Caco-2 (cell line): ENCODE data around the gene ATAT1. TPM values are rescaled to one million over a fixed set of nuclear protein-coding genes. Genes with fewer than 3 reads are reported as not detected.

Experiments used
- BruUV-seq: library from RNA; stranded (reverse); fragments of 400-500 nt; replicated peaks from 2 replicates; lab custom pipeline; 2021; lab: Mats Ljungman, UMichigan
- CTCF ChIA-PET: fragments of 300-600 bp; sonication (Branson Sonifier 250); formaldehyde crosslinking; loops from one replicate; lab custom pipeline; 2022; ENCODE audit warnings: antibody characterized with exemption; lab: Charles Lee
- POLR2A ChIA-PET: fragments of 300-600 bp; sonication (Branson Sonifier 250); formaldehyde crosslinking; loops from one replicate; lab custom pipeline; 2022; ENCODE audit warnings: antibody characterized with exemption; lab: Charles Lee
- DNase-seq, 2 experiments: peaks; one replicate each; pipeline versions ENCODE4 v3.0.0 to v3.0.0-alpha.2; 2020 to 2022
- H3K27me3 ChIP-seq: replicated peaks from 2 replicates; pipeline ENCODE4 v1.6.0; 2011; ENCODE audit warnings: low read length; ENCODE audit not compliant: control insufficient read depth, insufficient read depth
- H3K36me3 ChIP-seq: 2 replicates; pipeline ENCODE4 v1.5.1; 2011; ENCODE audit warnings: low read length; ENCODE audit not compliant: control insufficient read depth, insufficient read depth
- H3K4me1 ChIP-seq: fragments of 250-450 bp; sonication (Bioruptor Pico); 2 replicates; pipeline ENCODE4 v1.5.1; 2020; ENCODE audit warnings: mild to moderate bottlenecking
- H3K4me3 ChIP-seq: 2 replicates; pipeline ENCODE4 v1.5.1; 2011; ENCODE audit warnings: low read depth, mild to moderate bottlenecking, control low read depth, low read length
- H3K9me3 ChIP-seq: fragments of 250-450 bp; sonication (Bioruptor Pico); 2 replicates; pipeline ENCODE4 v1.5.1; 2020; ENCODE audit warnings: mild to moderate bottlenecking, moderate library complexity
- H3K27ac Mint-ChIP-seq: one replicate; pipeline ENCODE4 v1.8.0; 2022; ENCODE audit warnings: mixed read lengths; ENCODE audit not compliant: unreplicated experiment
- H3K27me3 Mint-ChIP-seq: one replicate; pipeline ENCODE4 v1.8.0; 2022; ENCODE audit warnings: mixed read lengths; ENCODE audit not compliant: insufficient read depth, unreplicated experiment
- H3K36me3 Mint-ChIP-seq: one replicate; pipeline ENCODE4 v1.8.0; 2022; ENCODE audit warnings: mild to moderate bottlenecking, mixed read lengths; ENCODE audit not compliant: insufficient read depth, unreplicated experiment
- H3K4me1 Mint-ChIP-seq: one replicate; pipeline ENCODE4 v1.8.0; 2022; ENCODE audit warnings: low read depth, mixed read lengths; ENCODE audit not compliant: unreplicated experiment
- H3K4me3 Mint-ChIP-seq: one replicate; pipeline ENCODE4 v1.8.0; 2022; ENCODE audit warnings: mild to moderate bottlenecking, moderate library complexity, mixed read lengths; ENCODE audit not compliant: unreplicated experiment
- H3K9me3 Mint-ChIP-seq: one replicate; pipeline ENCODE4 v1.8.0; 2022; ENCODE audit warnings: mixed read lengths; ENCODE audit not compliant: unreplicated experiment
- CTCF ChIP-seq, 2 experiments: fragments of 200-600 bp in 1 of 2; IDR thresholded peaks; 1 replicate in 1 of 2; 2 replicates in 1 of 2; pipeline versions ENCODE4 v1.5.1 to v1.8.0; 2011 to 2022; ENCODE audit warnings: antibody characterized with exemption in 1 of 2, control low read depth in 1 of 2, inconsistent platforms in 1 of 2, low read depth in 1 of 2, low read length in 1 of 2, mild to moderate bottlenecking in 1 of 2, moderate library complexity in 1 of 2; ENCODE audit not compliant: insufficient read depth in 1 of 2, severe bottlenecking in 1 of 2, unreplicated experiment in 1 of 2
- intact Hi-C: fragments of 100-400 bp; cut with micrococcal nuclease; formaldehyde crosslinking; loops from one replicate; pipeline ENCODE4 v1.10.0; 2022; ENCODE audit not compliant: unreplicated experiment
- total RNA-seq: library from RNA; stranded (reverse); gene quantifications from 2 replicates; pipeline ENCODE4 v1.2.3, GENCODE V29; 2022

The ATAT1 gene
- total RNA-seq, 1 experiment from 2014 or later, result 17.9 TPM

- BruUV-seq, result TSS peak; percentile 56
Measured at GRCh38 chr6:30615958-30616810, 10.5 kb upstream of the ATAT1 start.

GRCh38 chr6:30616811-30617564, 9.7 kb upstream of the ATAT1 start, which contains the start of gene PPP1R10:
TSS of gene PPP1R10 (minus strand) at chr6:30617243. CDS start at chr6:30609944, 7,299 bp downstream.
- H3K27me3 Mint-ChIP-seq, result peaks cover 6% of the 10 kb centered on the region
- Histone ChIP-seq H3K9me3 (no peaks in the 10 kb centered on the region), H3K4me1 (no peaks in the 10 kb centered on the region), H3K36me3 (peaks cover 2% of the 10 kb centered on the region; the same call in 1 of the 2 replicates), H3K4me3 (peak within 1 kb of the TSS; percentile 77), H3K27me3 (no peaks in the 10 kb centered on the region)
- no peaks in the 10 kb centered on the region for H3K9me3 Mint-ChIP-seq
- peaks cover 22% of the 10 kb centered on the region for H3K4me1 Mint-ChIP-seq
- ChIA-PET CTCF (interaction anchor here (0.6 kb wide), 1 partner anchor 33 kb away, joined by 3 read pairs; no protein-coding TSS in a partner anchor), POLR2A (interaction anchor here (0.5 to 1.3 kb wide), 3 partner anchors 46 to 100 kb away, joined by 3 to 9 read pairs (median 4); partner anchors contain the start of genes ABCF1 and MDC1)
- intact Hi-C loops, result loop anchor here (1.0 to 2.0 kb wide), 5 partner anchors 9 to 103 kb away; partner anchors contain the start of genes ATAT1, C6orf136, GNL1 and PRR3
- DNase-seq, result peak; percentile 99
- no peak for TF ChIP-seq CTCF (IDR thresholded peaks at IDR 0.05; ENCODE audit: insufficient read depth in 1 of 2, low read depth in 1 of 2, low read length in 1 of 2, severe bottlenecking in 1 of 2, unreplicated experiment in 1 of 2)
- peak within 1 kb of the TSS; percentile 96 for H3K27ac Mint-ChIP-seq
- peaks cover 76% of the 10 kb centered on the region for H3K36me3 Mint-ChIP-seq
- H3K4me3 Mint-ChIP-seq, result peak within 1 kb of the TSS; percentile 78
- BruUV-seq, result no TSS peak

More at GRCh38 chr6:30615958-30616810, 10.5 kb upstream of the ATAT1 start:
- peak overlapping the region; percentile 96 for H3K27ac Mint-ChIP-seq
- H3K27me3 Mint-ChIP-seq, result peaks cover 6% of the 10 kb centered on the region
- peaks cover 2% of the 10 kb centered on the region; the same call in 1 of the 2 replicates for H3K36me3 ChIP-seq
- peak overlapping the region; percentile 77 for H3K4me3 ChIP-seq
- peak overlapping the region; percentile 78 for H3K4me3 Mint-ChIP-seq
- ChIA-PET CTCF (no interaction called here), POLR2A (interaction anchor here (0.7 to 2.0 kb wide), 5 partner anchors 25 to 106 kb away, joined by 3 to 22 read pairs (median 5); partner anchors contain the start of genes DHX16 and MDC1)
- H3K4me1 ChIP-seq, result no peaks in the 10 kb centered on the region
- H3K36me3 Mint-ChIP-seq, result peaks cover 76% of the 10 kb centered on the region
- no peak for TF ChIP-seq CTCF (IDR thresholded peaks at IDR 0.05; ENCODE audit: insufficient read depth in 1 of 2, low read depth in 1 of 2, low read length in 1 of 2, severe bottlenecking in 1 of 2, unreplicated experiment in 1 of 2)
- H3K9me3 Mint-ChIP-seq, result no peaks in the 10 kb centered on the region
- no peaks in the 10 kb centered on the region for H3K9me3 ChIP-seq
- intact Hi-C loops, result loop anchor here (2.0 kb wide), 1 partner anchor 59 kb away; the partner anchor contains the start of genes GNL1 and PRR3
- no peaks in the 10 kb centered on the region for H3K27me3 ChIP-seq
- DNase-seq, result peak; percentile 57 to 60
- peaks cover 22% of the 10 kb centered on the region for H3K4me1 Mint-ChIP-seq
